Ishikawa (cell line): ENCODE results near the gene POLR3C.

Experiments used
- EGR1 ChIP-seq: IDR thresholded peaks from 2 replicates; pipeline ENCODE4 v1.6.1; 2012
- EP300 ChIP-seq: IDR thresholded peaks from 2 replicates; pipeline ENCODE4 v1.6.1; 2012; ENCODE audit warnings: borderline replicate concordance
- MAX ChIP-seq: IDR thresholded peaks from 2 replicates; pipeline ENCODE4 v1.6.1; 2012
- RAD21 ChIP-seq: IDR thresholded peaks from 2 replicates; pipeline ENCODE4 v1.6.1; 2012; ENCODE audit warnings: low read depth
- REST ChIP-seq: IDR thresholded peaks from 2 replicates; pipeline ENCODE4 v1.6.1; 2012; ENCODE audit warnings: low read depth, mild to moderate bottlenecking
- TAF1 ChIP-seq: IDR thresholded peaks from 2 replicates; pipeline ENCODE4 v1.6.1; 2012; ENCODE audit warnings: low read depth, mild to moderate bottlenecking
- TCF12 ChIP-seq: IDR thresholded peaks from 2 replicates; pipeline ENCODE4 v1.6.1; 2012; ENCODE audit warnings: low read depth
- YY1 ChIP-seq: IDR thresholded peaks from 2 replicates; pipeline ENCODE4 v1.6.1; 2012; ENCODE audit warnings: low read depth
- ZBTB7A ChIP-seq: IDR thresholded peaks from 2 replicates; pipeline ENCODE4 v1.6.1; 2012; ENCODE audit warnings: low read depth

- TF ChIP-seq TAF1, result no peak
- no peak for TF ChIP-seq MAX
- TF ChIP-seq EP300, result no peak
- TF ChIP-seq EGR1, result no peak
- TF ChIP-seq REST, result no peak
- TF ChIP-seq ZBTB7A, result no peak
- no peak for TF ChIP-seq TCF12
- no peak for TF ChIP-seq RAD21
- no peak for TF ChIP-seq YY1
Measured at GRCh38 chr1:145855426-145855948, 31.5 kb downstream of the POLR3C start.
